DMS79 treated with DMSO at 0.1 percent for 48 hours (cell line): ENCODE measurements around the gene MYOT.
A peak's percentile ranks its signal among the peaks of the same experiment; 100 is the strongest.

Experiments used
- DNase-seq: peaks from one replicate; lab custom pipeline; 2025; lab: John Stamatoyannopoulos, UW

Gene MYOT

DNA sequence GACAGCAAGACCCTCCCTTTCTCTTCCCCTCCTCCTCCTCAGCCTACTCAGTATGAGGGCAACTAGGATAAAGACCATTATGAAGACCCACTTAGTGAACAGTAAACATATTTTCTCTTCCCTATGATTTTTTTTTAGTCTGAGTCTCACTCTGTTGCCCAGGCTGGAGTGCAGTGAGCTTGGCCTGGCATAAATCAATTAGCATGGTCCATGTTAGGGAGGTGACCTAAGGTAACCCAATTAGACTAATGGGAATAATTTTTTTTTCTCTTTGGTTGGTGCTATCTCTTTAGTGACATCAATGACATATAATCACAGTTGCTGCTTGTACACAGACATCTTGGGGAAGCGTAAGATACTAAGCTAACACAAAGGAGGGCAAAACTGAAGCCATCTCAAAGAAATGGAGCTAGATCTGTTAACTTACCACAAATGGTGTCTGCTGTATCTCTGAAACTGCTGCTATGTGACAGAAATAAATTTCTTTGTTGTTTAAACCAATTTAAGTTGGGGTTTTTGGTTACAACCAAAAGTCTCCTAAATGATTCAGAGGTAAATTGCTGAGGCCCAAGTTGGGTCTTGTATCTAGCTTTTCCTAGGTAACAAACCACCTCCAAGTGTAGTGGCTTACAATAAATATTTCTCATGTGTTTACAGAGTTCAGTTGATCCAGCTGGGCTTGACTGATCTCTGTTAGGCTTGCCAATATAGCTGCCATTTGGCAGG is 34.9 kb downstream of the MYOT start:
- no peak for DNase-seq

DNA sequence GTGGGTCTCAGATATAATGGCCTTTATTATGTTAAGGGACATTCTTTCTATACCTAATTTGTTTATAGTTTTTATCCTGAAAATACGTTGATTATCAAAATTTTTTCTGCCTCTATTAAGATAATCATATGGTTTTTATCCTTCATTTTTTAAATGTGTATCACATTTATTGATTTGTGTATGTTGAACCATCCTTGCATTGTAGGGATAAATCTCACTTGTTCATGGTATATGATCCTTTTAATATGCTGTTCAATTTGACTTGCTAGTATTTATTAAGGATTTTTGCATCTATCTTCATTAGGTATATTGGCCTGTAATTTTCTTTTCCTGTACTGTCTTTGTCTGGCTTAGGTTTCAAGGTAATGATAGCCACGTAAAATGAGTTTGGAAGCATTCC is 47.1 kb downstream of the MYOT start:
- DNase-seq = no peak

DNA sequence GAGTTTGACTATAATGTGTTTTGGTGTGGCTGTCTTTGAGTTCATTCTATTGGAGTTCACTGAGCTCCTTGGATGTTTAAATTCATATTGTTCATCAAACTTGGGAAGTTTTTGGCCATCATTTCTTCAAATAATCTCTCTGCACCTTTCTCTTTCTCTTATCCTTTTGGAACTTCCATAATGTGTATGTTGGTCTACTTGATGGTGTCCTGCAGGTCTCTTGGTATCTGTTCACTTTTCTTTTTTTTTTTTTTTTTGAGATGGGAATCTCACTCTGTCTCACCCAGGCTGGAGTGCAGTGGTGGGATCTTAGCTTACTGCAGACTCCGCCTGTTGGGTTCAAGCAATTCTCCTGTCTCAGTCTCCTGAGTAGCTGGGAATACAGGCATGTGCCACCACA is 49.3 kb downstream of the MYOT start:
- DNase-seq = no peak

DNA sequence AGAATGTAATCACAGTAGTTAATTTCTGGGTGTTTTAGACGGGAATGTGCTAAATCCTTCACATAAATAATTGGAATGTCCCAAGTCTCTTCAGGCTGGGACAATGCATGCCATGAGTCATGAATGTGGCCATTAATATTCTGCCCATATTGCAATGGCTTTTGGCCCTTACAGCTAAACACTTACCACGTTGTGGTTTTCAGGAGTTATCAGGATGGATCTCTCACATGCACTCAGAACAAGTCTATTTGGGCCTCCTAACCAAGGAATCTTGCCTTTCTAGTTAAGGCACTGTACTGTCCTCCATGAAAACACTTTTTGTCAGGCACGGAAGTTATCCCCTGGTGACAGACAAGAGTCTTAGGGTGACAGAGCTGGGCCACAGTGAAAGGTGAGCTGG is 54.3 kb downstream of the MYOT start:
- DNase-seq = no peak

DNA sequence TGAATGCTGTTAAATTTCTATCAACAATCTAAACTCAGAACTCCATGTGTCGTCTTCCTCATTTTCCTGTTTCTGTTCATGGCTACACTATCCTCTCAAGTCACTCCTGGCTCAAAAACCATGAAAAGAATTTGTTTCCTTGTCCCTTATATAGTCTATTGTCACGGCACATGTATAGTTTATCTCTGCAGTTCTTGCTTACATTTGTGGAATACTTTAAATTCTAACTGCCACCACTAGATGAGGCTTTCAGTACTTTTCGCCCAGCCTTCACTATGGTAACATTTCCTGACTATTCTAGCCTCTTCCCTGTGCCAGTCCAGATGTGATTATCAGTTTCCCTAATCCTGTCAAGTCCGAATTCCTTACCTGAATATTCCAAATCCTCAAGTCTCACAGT is 56.2 kb downstream of the MYOT start:
- DNase-seq = no peak

DNA sequence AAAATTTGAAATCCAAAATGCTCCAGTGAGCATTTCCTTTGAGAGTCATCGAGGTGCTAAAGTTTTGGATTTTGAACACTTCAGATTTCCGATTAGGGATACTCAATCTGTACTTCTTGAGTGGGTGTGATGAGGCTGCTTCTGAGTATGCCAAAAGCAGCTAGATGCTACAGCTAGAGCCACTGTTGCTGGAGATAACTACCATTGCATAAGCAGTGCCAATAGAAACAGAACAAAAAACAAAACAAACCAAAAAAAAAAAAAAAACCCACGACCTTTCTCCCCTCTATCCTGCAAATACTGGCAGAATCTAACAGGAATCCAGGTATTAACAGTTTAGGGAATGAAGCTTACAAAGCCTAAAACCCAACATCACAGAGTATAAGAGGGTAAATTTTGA is 65.1 kb downstream of the MYOT start:
- no peak for DNase-seq

DNA sequence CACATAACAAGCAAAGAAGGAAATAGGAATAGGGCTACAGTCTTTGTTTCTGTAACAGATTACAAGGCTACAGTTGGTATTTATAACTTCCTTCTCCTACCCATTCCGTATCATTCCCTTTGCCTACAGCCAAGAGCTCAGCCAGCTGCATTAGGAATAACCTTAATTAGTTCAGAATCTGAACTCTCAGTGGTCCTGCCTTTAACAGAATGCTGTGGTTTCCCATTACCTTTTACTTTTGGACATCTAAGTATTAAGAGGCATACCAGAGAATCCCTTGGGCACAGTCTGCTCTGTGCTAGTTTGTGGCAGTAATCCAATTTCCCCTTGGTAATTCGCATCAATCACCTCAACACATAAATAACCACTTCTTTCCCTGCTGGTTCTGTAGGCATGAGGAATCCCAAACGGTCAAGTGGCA is 65.8 kb downstream of the MYOT start:
- DNase-seq = peak; percentile 7

DNA sequence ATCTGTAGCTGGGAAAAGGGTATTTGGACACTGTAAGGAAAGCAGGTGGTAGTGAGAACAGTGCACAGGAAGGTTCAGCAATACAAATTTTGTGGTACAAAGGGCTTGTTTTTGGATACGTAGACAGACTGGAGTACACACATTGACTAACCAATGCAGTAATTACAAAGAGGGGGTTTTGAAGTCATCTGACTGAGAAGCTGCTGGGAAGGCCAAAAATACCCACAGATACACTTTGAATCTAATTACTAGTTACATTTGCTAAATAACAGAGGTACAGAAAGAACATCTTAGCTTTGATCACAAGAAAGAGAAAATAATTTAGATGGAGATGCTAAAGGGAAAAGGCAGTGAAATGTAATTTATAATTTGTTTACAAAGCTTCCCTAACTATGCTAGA is 67.5 kb downstream of the MYOT start:
- DNase-seq = no peak

DNA sequence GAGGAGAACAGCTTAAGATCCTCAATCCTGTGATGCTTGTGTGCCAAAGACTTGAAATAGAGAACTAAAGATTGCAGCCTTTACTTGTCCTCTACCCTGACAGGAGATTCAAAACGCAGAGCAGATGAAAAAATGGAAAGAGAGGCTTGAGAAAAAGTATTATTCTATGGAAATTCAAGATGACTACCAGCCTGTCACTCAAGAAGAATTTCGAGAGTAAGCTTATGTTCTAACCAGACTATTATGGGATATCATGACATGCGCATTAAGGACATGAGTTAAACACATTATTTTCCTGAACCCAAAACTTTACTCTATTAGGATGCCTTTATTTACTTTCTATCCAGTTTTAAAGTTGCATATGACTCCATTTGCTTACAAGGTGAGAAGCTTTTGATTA is 68.0 kb downstream of the MYOT start:
- no peak for DNase-seq
